ENCODE measurements around the gene RAPGEF1. TPM values are rescaled to one million over a fixed set of nuclear protein-coding genes. Genes with fewer than 3 reads are reported as not detected.

The RAPGEF1 gene
- polyA plus RNA-seq, 1 donor from 2014 or later = 23.6 TPM

- TF ChIP-seq POLR2AphosphoS5 (IDR thresholded peaks at IDR 0.05) (no peak), RAD21 (conservative IDR thresholded peaks at IDR 0.05) (no peak), EZH2 (IDR thresholded peaks at IDR 0.05; ENCODE audit: borderline replicate concordance, insufficient read depth, low read length, poor library complexity, severe bottlenecking) (no peak), TAF1 (IDR thresholded peaks at IDR 0.05; ENCODE audit: low read depth) (no peak), CTCF (IDR thresholded peaks at IDR 0.05; ENCODE audit: poor library complexity, severe bottlenecking) (no peak), MXI1 (conservative IDR thresholded peaks at IDR 0.05; ENCODE audit: poor library complexity, severe bottlenecking) (no peak), SMC3 (conservative IDR thresholded peaks at IDR 0.05; ENCODE audit: poor library complexity) (no peak), EP300 (conservative IDR thresholded peaks at IDR 0.05; ENCODE audit: poor library complexity, severe bottlenecking) (no peak)
- TF ChIP-seq, protein P1, sequence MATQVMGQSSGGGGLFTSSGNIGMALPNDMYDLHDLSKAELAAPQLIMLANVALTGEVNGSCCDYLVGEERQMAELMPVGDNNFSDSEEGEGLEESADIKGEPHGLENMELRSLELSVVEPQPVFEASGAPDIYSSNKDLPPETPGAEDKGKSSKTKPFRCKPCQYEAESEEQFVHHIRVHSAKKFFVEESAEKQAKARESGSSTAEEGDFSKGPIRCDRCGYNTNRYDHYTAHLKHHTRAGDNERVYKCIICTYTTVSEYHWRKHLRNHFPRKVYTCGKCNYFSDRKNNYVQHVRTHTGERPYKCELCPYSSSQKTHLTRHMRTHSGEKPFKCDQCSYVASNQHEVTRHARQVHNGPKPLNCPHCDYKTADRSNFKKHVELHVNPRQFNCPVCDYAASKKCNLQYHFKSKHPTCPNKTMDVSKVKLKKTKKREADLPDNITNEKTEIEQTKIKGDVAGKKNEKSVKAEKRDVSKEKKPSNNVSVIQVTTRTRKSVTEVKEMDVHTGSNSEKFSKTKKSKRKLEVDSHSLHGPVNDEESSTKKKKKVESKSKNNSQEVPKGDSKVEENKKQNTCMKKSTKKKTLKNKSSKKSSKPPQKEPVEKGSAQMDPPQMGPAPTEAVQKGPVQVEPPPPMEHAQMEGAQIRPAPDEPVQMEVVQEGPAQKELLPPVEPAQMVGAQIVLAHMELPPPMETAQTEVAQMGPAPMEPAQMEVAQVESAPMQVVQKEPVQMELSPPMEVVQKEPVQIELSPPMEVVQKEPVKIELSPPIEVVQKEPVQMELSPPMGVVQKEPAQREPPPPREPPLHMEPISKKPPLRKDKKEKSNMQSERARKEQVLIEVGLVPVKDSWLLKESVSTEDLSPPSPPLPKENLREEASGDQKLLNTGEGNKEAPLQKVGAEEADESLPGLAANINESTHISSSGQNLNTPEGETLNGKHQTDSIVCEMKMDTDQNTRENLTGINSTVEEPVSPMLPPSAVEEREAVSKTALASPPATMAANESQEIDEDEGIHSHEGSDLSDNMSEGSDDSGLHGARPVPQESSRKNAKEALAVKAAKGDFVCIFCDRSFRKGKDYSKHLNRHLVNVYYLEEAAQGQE (IDR thresholded peaks at IDR 0.05; ENCODE audit: borderline replicate concordance) = no peak
These were observed 43.9 kb downstream of the RAPGEF1 start for GRCh38 chr9:131695836-131696460.

DNA sequence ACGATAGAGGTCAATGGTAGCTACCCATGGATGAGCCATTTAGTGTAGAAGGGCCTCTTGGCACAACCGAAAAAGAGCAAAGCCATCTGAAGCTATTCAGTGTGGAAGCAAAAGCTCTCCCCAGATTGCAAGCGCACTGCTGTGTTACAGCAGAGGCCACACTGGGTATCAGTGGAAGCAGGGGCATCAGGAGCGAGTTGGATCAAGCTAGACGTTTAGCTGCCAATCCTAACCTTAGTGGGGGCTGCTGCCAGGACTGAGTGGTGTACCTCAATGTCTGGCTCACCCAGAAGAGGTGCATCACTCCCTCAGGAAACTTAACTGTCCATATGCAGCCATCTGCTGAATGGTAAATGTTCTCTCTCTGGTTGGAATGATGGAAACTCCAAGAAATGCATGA is 44.5 kb downstream of the RAPGEF1 start:
- Histone ChIP-seq H3K4me3 (ENCODE audit: low read length) (no peak overlapping the region), H3K36me3 (ENCODE audit: insufficient read depth, low read length) (no peaks in the 10 kb centered on the region), H3K9me2 (ENCODE audit: insufficient read depth, low read length) (no peaks in the 10 kb centered on the region), H3F3A (ENCODE audit: insufficient read depth, low read length, poor library complexity, severe bottlenecking) (no peaks in the 10 kb centered on the region), H3K27me3 (ENCODE audit: insufficient read depth, low read depth, low read length) (no peaks in the 10 kb centered on the region), H2AFZ (ENCODE audit: low read depth, low read length) (no peak overlapping the region), H4K20me1 (ENCODE audit: insufficient read depth) (no peaks in the 10 kb centered on the region), H3K9ac (ENCODE audit: low read length) (no peak overlapping the region), H3K27ac (ENCODE audit: low read length) (no peak overlapping the region), H3K79me2 (replicated peaks; ENCODE audit: insufficient read depth, low read length) (peaks cover 2% of the 10 kb centered on the region), H3K4me2 (ENCODE audit: low read length) (no peak overlapping the region), H3K9me3 (ENCODE audit: low read length) (no peaks in the 10 kb centered on the region)
- TF ChIP-seq MXI1 (conservative IDR thresholded peaks at IDR 0.05; ENCODE audit: poor library complexity, severe bottlenecking) (no peak), EZH2 (IDR thresholded peaks at IDR 0.05; ENCODE audit: borderline replicate concordance, insufficient read depth, low read length, poor library complexity, severe bottlenecking) (no peak), EP300 (conservative IDR thresholded peaks at IDR 0.05; ENCODE audit: poor library complexity, severe bottlenecking) (no peak), RAD21 (conservative IDR thresholded peaks at IDR 0.05) (no peak), POLR2AphosphoS5 (IDR thresholded peaks at IDR 0.05) (no peak), CTCF (IDR thresholded peaks at IDR 0.05; ENCODE audit: poor library complexity, severe bottlenecking) (no peak), TAF1 (IDR thresholded peaks at IDR 0.05; ENCODE audit: low read depth) (no peak), SMC3 (conservative IDR thresholded peaks at IDR 0.05; ENCODE audit: poor library complexity) (no peak)
- TF ChIP-seq, protein P1 (IDR thresholded peaks at IDR 0.05; ENCODE audit: borderline replicate concordance) = no peak

More at GRCh38 chr9:131695836-131696460, 43.9 kb downstream of the RAPGEF1 start:
- H4K20me1 ChIP-seq (ENCODE audit: insufficient read depth) = no peaks in the 10 kb centered on the region
- H3K79me2 ChIP-seq (replicated peaks; ENCODE audit: insufficient read depth, low read length) = peaks cover 7% of the 10 kb centered on the region
- no peaks in the 10 kb centered on the region for H3K36me3 ChIP-seq (ENCODE audit: insufficient read depth, low read length)
- no peaks in the 10 kb centered on the region for H3K27me3 ChIP-seq (ENCODE audit: insufficient read depth, low read depth, low read length)
- H3K4me3 ChIP-seq (ENCODE audit: low read length) = no peak overlapping the region
- no peak overlapping the region for H3K4me2 ChIP-seq (ENCODE audit: low read length)
- no peaks in the 10 kb centered on the region for H3F3A ChIP-seq (ENCODE audit: insufficient read depth, low read length, poor library complexity, severe bottlenecking)
- H3K9me3 ChIP-seq (ENCODE audit: low read length) = no peaks in the 10 kb centered on the region
- H3K27ac ChIP-seq (ENCODE audit: low read length) = no peak overlapping the region
- H2AFZ ChIP-seq (ENCODE audit: low read depth, low read length) = no peak overlapping the region
- no peaks in the 10 kb centered on the region for H3K9me2 ChIP-seq (ENCODE audit: insufficient read depth, low read length)
- H3K9ac ChIP-seq (ENCODE audit: low read length) = no peak overlapping the region
